CD1c-positive myeloid dendritic cell (primary cell): ENCODE measurements around the gene EXOSC3.
"Not testable (repeated sequence)": the region's sequence is repeated elsewhere in the genome, so short reads cannot be mapped to it uniquely, and the experiment has no call there.

Experiments used
- DNase-seq: peaks from one replicate; pipeline ENCODE4 v3.0.0-alpha.2; 2016; ENCODE audit errors: extremely low spot score

EXOSC3 gene

GRCh38 chr9:37775216-37775919 is 9.5 kb downstream of the EXOSC3 start:
- no peak for DNase-seq

GRCh38 chr9:37769995-37770394 is 14.9 kb downstream of the EXOSC3 start:
- no peak for DNase-seq

GRCh38 chr9:37769306-37769705 is 15.6 kb downstream of the EXOSC3 start:
- DNase-seq, result no peak

- not testable (repeated sequence) for DNase-seq
These were observed 19.6 kb downstream of the EXOSC3 start for GRCh38 chr9:37765263-37765662.

- DNase-seq, result no peak
These were observed 23.4 kb downstream of the EXOSC3 start for GRCh38 chr9:37761511-37761910.

- no peak for DNase-seq
These were observed 24.3 kb downstream of the EXOSC3 start for GRCh38 chr9:37760416-37761161.

GRCh38 chr9:37758747-37759146 is 26.1 kb downstream of the EXOSC3 start:
- DNase-seq, result no peak

- DNase-seq, result peak; percentile 84
These were observed 31.2 kb downstream of the EXOSC3 start, which contains the start of gene TRMT10B for GRCh38 chr9:37753489-37754190. TSS of gene TRMT10B (plus strand) at chr9:37753805. CDS start at chr9:37761932, 8,127 bp downstream.

- no peak for DNase-seq
These were observed 32.0 kb downstream of the EXOSC3 start for GRCh38 chr9:37752642-37753488.

GRCh38 chr9:37752112-37752511 is 32.8 kb downstream of the EXOSC3 start:
- not testable (repeated sequence) for DNase-seq

- DNase-seq, result not testable (repeated sequence)
These were observed 33.2 kb downstream of the EXOSC3 start for GRCh38 chr9:37751704-37752103.

- no peak for DNase-seq
These were observed 33.7 kb downstream of the EXOSC3 start for GRCh38 chr9:37751186-37751585.

GRCh38 chr9:37749129-37749528 is 35.7 kb downstream of the EXOSC3 start:
- DNase-seq, result no peak

- peak; percentile 64 for DNase-seq
These were observed 37.6 kb downstream of the EXOSC3 start for GRCh38 chr9:37747271-37747753.

GRCh38 chr9:37746448-37747270 is 38.2 kb downstream of the EXOSC3 start:
- DNase-seq, result no peak

- DNase-seq, result no peak
These were observed 38.9 kb downstream of the EXOSC3 start for GRCh38 chr9:37745970-37746369.

- DNase-seq, result no peak
These were observed 44.1 kb downstream of the EXOSC3 start for GRCh38 chr9:37740631-37741328.

- no peak for DNase-seq
These were observed 44.7 kb downstream of the EXOSC3 start for GRCh38 chr9:37740128-37740527.

GRCh38 chr9:37739222-37739621 is 45.6 kb downstream of the EXOSC3 start:
- DNase-seq, result no peak

GRCh38 chr9:37732952-37733351 is 51.9 kb downstream of the EXOSC3 start:
- no peak for DNase-seq
